ENCODE data around the gene IGHMBP2.

DNA sequence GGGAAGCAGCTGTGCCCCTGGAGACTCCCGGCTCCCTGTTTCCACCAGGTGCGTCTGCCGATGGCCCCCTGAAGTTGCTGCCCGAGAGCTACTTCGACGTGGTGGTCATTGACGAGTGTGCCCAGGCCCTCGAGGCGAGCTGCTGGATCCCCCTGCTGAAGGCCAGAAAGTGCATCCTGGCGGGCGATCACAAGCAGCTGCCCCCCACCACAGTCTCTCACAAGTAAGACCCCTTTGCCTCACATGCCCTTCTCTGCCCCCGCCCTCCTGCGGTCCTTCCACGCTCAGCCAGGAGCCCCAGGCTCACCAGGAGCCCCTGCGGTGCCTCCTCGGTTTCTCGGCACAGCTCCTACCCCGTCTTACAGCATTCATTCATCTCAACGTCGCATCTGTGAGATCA is 25.4 kb downstream of the IGHMBP2 start:
- TF ChIP-seq, protein P1, sequence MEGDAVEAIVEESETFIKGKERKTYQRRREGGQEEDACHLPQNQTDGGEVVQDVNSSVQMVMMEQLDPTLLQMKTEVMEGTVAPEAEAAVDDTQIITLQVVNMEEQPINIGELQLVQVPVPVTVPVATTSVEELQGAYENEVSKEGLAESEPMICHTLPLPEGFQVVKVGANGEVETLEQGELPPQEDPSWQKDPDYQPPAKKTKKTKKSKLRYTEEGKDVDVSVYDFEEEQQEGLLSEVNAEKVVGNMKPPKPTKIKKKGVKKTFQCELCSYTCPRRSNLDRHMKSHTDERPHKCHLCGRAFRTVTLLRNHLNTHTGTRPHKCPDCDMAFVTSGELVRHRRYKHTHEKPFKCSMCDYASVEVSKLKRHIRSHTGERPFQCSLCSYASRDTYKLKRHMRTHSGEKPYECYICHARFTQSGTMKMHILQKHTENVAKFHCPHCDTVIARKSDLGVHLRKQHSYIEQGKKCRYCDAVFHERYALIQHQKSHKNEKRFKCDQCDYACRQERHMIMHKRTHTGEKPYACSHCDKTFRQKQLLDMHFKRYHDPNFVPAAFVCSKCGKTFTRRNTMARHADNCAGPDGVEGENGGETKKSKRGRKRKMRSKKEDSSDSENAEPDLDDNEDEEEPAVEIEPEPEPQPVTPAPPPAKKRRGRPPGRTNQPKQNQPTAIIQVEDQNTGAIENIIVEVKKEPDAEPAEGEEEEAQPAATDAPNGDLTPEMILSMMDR (IDR thresholded peaks at IDR 0.05) = no peak
- no peak for TF ChIP-seq POLR2A (IDR thresholded peaks at IDR 0.05)

Data from esophagus squamous epithelium (tissue), 4 donors.